Stimulated activated CD8-positive, alpha-beta memory T cell treated with anti-CD3 and anti-CD28 coated beads, Interleukin-15, amount 100 ng/mL, for 48 hours (primary cell): ENCODE measurements around the gene CAMK2N1.
"Not testable (repeated sequence)": the region's sequence is repeated elsewhere in the genome, so short reads cannot be mapped to it uniquely, and the experiment has no call there.

Experiments
- DNase-seq, 2 donors: peaks; one replicate each; pipeline ENCODE4 v3.0.0-alpha.2; 2020; ENCODE audit warnings: low read depth in 2 of 2

CAMK2N1 gene

DNA sequence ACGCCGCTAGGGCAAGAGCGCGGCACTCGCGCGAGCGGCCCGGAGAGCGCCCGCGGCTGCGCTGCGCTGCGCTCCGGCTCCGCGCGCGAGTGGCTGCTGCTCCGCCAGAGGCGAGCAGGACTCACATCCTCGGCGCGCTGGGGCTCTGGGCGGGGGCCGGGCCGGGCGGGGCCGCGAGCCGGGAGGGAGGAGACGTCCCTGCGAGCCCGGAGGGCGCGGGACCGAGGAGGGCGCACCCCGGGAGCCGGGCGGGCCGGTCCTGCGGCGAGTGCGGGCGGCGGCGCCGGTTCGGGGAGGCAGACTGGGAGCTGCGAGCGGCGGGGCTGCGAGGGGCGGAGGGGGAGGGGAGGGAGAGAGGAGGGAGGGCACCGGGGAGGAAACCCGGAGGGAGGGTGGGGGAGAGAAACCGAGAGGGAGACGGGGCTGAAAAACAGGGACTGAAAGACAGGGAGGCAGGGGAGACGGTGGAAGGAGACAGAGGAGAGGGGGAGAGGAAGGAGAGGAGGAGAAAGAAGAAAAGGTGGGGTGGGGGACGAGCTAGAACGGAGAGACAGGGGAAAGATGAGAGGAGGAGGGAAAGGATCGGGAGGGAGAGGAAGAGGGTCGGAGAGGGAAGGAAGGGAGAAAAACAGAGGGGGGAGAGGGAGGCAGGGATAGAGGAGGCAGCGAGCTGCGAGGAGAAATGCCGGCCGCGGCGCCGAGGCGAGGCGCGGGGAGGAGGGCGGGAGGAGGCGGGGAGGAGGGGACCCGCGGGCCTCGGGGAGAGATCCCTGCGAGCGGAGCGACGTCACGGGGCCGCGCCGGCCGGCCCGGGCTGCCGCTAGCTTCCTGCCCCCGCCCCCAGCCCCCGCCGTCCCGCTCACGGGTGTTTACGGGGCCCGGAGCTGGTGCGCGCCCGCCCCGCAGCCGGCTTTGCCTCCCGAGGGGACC lies at the start of gene CAMK2N1:
TSS of gene CAMK2N1 (minus strand) at position 684 of the 930 bp plus-strand sequence. CDS start 831 bp downstream, outside the sequence.
- DNase-seq, result peak in 1 of 2 donors; percentile 28

DNA sequence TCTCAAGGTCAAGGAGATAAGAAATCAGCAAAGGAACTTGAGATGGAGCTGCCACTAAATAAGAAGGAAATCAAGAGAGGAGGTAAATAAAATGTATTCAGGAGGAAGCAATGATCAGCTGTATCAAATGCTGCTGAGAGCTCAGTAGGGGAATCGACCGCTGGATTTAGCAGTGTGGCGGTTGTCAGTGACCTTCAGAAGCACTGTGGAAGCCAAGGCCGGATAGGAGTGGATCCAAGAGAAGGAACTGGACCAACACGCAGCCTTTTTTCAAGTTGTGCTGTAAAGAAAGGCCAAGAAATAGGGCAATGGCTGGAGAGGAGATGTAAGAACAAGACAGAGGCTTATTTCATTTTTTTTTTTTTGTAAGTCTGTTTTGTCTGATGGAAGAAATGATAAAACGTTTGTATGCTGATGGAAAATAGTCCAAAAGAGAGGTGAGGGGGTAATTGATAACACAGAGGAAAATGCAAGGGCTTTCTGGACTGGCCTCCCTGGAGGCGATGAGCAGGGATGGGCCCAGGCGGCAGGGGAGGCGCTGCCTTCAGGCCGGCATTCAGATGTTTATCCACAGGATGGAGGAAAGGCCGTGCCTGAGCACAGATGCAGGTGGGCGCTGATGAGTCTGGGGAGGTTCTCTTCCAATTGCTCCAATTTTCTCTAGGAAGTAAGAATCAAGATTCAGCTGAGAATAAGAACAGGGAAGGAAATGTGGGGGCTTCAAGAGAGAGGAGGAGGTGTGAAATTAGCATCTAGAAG lies 48.8 kb upstream of the CAMK2N1 start:
- DNase-seq, result no peak

DNA sequence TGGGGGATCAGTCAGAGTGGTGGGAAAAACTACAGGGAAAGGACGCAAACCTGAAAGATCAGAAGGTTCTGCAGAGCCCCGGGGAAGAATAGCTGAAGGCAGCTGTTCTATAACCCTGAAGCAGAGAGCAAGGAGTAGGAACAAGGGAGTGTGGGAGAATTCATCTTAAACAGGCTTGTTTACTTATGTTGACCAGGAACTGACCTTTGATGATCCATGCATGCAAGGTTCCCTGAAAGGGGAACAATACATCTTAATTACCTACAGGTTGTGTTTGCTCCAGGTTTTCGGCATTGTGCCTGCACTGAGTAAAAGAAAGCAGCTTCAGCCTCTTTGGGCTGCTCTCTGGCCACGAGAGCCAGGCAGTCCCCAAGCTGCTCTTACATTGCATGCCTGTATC lies 47.6 kb upstream of the CAMK2N1 start:
- DNase-seq, result no peak

DNA sequence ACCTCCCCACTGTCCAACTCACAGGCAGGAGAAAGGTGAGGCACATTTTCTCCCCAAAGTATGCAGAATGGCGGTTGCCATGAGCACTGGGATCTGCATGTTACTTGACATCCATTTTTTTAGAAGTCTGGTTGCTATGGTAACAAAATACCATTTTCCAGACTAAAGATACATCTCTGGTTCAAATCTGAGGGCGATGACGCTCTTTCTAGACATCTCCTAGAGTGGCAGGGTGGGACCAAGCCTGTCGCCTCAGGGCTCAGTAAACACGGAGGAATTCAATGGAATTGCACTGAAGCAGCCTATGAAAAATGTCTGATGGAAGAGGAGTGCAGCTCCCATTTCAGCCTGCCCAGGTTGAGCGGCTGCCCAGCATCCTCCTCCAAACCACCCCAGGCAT lies 44.9 kb upstream of the CAMK2N1 start:
- DNase-seq, result no peak

DNA sequence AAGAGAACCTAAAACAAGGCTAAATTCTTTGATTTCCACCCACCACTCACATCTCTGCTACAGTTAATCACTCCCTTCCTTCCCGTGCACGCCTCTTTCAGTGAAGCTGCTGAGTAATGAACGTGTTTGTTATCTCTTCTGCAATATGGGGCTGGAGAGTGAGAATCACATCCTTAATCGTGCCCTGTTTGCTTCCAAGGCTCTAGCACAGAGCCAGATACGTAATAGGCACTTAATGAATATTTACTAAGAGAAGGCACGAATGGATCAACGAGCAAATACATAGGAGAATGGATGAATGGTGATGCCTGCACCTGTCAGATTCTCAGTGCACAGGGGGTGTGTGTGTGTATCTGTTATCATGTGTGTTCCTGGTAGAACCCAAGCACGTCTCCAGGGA lies 44.3 kb upstream of the CAMK2N1 start:
- DNase-seq, result no peak

DNA sequence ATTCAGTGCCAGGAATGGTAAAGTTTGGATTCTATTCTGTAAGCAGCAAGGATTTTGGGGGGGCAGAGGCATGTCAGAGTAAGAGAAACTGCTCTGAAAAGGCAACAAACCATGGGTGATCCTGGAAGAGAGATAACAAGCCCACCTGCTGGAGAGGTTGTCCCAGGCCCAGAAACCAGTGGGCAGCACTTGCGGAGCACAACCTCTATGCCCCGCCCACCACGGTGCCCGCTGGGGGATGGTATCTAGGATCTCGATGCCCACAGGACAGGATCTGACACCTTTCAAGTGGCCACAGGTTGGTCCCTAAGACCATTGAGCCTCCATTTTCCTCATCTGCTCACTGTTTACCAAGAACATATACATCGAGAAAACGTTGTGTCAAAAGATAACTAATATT lies 42.2 kb upstream of the CAMK2N1 start:
- no peak for DNase-seq

DNA sequence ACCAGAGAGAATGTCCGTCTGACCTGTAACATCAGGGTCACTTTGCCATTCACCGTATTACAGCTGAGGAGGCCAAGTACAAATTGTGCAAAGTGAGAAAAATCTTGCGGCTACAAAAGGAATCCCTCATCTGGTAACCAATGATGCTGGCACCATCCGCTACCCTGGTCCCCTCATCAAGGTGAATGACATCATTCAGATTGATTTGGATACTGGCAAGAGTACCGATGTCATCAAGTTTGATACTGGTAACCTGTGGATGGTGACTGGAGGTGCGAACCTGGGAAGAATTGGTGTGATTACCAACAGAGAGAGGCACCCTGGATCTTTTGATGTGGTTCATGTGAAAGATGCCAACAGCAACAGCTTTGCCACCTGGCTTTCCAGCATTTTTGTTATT lies 40.3 kb upstream of the CAMK2N1 start:
- no peak for DNase-seq

DNA sequence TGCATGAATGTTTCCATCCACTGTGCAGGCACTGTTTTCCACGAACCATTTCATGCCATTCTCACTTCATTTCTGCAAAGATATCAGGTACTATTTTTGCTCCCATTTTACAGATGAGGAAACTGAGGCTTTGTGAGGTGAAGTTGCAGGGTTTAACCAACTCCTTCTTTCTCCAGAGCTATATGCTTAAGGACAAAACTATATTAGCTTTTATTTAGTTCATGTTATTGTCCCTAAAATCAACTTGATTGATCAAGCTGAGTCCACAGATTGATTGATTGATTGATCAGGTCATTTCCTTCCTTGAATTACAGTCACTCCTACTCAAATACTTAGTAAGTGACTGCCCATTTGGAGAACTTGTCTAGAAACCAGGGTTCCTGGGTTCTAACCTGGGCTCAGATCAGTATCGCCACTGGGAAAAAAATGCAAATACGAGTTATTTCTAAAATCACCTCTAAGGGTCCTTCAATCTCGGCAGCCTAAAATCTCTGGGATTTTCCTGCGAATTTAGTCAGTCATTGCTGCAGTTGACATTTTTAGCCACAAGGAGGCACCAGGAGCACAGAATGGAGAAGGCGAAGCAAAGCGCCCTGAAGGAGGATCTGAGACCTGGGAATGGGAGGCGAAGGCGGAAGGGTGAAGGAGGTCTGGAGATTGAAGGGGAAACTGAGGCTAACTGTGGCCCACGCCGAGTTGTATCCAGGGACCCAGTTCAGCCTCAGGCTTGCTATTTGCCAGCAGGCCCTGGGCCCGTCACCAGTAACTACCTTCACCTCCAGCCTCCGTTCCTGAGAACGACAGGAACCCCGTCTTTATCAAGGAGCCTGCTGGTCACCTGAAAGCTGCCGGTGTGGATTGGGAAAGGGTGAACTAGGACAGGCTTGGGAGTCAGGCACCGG lies 36.2 kb upstream of the CAMK2N1 start:
- DNase-seq, result peak; percentile 21 to 24

DNA sequence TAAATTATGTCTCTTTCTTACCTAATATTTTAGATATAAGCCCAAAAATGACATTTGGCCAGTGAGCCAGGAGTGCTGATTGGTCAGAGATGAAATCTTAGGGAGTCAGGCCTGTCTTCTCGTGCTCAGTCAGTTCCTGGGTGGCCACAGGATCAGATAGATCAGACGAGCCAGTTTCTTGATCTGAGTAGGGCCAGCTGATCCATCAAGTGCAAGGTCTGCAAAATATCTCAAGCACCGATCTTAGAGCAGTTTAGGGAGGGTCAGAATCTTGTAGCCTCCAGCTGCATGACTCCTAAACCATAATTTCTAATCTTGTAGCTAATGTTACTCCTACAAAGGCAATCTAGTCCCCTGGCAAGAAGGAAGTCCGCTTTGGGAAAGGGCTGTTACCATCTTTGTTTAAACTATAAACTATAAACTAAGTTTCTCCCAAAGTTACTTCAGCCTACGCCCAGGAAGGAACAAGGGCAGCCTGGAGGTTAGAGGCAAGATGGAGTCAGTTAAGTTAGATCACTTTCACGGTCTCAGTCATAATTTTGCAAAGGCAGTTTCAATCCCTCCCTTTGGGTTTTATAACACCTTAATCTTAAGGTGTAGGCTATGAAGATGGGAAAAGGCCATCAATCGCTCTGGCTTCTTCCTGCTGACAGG lies 33.7 kb upstream of the CAMK2N1 start:
- DNase-seq, result not testable (repeated sequence)

DNA sequence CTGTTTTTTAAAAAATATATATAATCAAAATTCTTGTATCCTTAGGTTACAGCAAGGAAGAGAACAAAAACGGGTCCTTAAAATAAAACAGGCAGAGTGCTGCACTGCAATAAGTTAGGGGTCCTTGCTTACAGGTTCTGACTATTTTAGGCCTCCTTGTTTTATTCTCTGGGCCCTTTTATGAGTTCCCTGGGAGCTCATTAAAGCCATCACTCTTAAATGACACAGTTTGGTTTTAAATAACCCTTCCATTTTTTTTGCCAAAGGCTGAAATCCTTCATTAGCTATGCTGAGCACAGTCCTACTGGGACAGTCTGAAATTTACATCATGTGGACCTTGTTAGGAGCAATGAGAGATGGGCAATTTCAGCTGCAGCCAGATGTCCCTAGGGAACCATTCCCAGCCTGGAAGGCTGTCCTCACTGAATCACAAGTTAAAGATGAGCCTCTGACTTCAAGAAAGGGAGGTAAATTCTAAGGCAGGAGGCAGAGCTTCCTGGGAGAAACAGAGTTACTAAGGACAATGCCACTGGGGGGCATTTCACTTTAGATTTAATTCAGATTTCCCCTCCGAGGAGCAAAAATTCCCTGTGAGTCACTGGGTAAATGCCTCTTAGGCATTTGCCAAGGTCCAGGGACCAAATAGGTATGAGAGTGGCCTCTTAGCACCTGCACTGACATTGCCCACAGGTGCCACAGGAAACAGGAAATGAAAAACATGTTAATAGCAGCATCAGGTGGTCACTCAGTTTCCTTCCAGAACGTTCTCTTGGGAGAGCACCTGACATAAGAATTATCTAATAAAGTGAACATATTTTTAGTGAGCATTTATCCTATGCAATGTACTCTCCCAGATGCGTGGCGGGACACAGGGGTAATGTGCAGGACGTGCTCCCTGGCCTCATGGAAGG lies 25.8 kb upstream of the CAMK2N1 start:
- no peak for DNase-seq

DNA sequence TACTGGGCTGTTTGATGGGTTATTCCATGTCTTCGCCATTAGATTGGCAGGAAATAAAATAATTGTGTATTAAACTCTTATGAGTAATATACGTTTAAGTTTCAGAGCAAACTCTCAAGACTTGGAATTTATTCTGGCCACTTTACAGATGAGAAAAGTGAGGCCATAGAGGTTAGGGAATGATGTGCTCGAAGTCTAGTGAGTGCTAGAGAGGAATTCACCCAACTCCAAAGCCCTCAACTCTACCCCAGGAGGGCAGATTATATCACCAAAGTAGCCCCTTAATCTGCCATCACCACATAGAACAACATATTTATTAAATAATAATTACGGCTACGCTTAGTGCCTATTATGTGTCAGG lies 22.4 kb upstream of the CAMK2N1 start:
- DNase-seq, result no peak

DNA sequence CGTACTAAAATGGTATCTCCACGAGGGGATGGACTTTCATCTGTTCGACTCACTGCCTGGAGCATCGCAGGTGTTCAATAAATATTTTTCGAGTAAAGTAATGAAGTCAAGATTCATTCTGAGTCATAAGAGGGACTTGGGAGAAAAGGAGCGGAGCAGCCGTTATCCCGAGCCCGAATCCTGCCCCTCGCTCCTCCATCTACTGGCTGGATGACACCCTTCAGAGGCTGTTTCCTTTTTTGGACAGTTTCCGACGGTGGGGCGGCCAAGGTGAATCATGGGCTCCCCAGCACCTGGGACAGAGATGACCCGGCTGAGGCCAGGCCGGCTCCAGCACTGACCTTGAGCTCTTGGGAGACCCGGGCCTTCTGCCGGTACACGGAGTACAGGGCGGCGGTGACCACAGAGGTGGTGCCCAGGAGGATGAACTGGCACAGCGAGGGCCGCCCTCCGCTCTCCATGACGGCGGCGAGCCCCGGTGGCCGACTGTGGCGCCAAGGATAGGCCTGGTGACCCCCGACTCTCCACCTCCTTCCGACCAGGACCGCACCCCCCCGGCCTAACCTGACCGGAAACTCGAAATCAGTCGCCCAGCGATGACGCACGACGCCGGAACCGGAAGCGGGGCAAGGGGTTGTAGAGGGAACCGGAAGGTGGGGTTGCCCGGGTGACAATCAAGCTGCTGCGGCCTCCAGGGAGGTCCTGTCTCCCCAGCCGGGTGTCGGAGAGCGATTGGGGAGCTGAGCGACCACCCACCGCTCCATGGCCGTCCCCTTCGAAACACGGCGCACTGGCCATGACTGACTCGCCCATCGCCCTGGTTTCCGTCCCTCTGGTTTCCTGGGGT lies 21.8 kb upstream of the CAMK2N1 start, which contains the start of gene MUL1:
TSS of gene MUL1 (minus strand) at position 588 of the 847 bp plus-strand sequence. CDS start at position 461, 127 bp downstream.
- DNase-seq, result peak; percentile 89 to 94

DNA sequence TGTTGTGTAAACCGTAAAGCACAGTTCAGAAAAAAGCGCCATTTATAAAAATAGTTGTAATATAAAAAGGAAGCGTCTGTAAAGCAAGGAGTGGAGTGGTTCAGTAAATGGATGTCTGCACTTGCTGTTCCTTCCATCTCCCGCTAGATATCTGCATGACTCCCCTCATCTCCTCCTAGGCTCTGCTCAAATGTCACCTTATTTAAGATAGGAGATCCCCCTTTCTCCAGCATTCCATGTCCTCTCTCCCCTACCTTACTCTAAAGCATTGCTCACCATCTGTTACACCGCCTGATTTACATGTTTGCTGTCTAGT lies 21.2 kb upstream of the CAMK2N1 start:
- no peak for DNase-seq

DNA sequence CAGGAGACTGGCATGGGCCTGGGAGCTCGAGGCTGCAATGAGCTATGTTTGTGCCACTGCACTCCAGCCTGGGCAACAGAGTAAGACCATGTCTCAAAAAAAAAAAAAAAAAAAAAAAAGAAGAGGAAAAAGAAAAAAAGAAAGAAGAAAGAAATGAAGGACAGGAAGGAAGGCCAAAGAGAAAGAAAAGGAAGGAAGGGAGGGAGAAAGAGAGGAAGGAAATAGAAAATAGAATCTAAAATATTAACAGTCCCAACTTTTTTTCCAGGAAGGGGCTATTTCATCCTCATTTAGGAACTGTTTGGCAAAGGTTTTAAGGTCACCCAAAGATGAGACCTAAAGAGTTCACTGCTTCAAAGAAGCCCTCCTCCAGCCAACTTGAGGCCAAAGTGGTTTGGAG lies 19.5 kb upstream of the CAMK2N1 start:
- DNase-seq, result no peak

DNA sequence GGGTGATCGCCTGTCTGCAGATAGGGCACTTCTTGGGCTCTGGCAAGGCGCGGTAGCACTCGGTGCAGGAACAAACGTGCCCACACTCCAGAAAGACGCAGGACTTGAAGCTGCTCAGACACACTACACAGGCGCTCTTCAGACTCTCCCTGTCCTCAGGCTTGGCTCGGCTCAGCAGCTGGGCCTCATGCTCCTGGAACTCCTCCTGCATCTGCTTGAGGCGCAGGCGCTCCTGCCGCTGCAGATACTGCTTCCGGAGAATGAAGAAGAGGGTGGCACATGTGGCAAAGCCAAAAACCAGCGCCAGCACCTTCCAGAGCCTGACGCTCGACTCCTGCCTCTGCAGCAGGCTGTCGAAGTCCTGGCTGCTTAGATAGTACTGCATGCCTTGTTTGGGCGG lies 14.7 kb upstream of the CAMK2N1 start:
- no peak for DNase-seq

DNA sequence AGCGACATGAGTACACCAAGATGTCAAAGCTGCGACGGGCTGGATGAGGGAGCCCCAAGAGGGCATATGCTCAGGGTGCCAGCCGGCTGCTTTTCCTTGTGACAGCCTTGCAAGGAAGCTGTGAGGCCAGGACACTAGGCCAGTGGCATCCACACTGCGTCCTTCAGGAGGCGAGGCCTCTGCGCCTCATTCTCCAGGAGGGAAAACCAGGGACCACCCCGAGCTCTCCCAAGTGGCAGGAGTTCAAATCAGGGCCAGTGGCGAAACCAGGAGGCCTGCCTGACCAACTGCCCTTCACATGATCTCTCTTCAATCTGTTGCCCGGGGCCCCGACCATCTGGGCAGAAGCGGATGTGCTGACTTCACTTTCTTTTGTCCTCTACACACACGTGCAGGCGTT lies 13.7 kb upstream of the CAMK2N1 start:
- no peak for DNase-seq

DNA sequence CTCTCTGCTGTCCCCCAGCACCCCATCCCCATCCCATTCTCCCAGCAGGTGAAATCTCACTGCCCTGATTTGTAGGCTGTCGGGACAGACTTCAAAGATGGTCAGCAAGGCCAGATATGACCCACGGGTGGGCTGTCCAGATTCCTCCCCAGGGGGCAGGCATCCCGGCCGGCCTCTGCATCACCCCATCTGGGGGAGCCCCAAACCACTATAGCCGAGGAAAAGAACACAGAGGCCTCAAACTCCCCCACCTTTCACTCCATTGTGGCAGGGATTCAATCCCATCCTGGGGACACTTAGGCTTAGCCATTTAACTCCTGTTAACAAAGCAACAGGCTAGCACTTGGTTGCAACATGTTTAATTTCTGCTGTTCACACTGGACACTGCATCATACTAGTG lies 13.1 kb upstream of the CAMK2N1 start:
- DNase-seq, result no peak

DNA sequence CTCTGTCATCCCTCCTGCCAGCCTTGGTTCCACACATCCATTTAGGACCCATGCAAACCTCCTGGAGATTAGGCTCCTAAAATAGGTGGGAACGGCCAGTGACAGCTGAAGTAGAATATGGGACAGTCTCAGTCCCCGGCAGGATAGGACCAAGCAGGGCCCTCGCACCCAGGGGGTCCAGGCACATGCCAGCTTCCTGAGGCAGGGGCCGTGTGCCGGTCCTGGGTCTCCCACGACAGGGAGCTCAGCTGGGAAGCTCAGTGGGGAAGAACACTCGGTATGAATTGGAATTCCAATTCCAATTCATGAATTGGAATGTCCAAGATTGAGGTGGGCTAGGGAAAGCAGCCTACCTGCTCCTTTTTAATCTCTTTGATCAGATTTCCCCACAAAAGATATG lies 12.1 kb upstream of the CAMK2N1 start:
- no peak for DNase-seq

DNA sequence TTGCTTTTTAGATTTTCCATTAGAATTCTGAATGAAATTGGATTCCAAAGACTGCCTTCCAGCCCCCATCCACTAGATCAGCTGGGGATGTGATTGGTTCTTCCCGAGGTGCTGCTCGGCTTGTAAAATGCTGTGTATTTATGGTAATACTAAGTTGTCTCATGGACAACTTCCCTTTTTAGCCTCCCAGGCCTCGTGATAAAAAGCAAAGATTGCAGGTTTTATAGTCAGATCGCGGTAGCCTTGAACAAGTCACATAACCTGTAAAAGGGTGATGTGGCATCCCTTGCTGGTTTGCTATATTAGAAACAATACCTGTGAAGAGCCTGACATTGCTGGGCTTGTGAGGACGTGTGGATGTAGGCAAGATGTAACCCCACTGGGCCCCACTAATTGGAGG lies 11.5 kb upstream of the CAMK2N1 start:
- DNase-seq, result no peak
